Epithelial cell of esophagus (primary cell): ENCODE results near the gene CSF1R.
A peak's percentile ranks its signal among the peaks of the same experiment; 100 is the strongest.

Experiments
- DNase-seq: peaks from one replicate; pipeline ENCODE4 v3.0.0; 2010; ENCODE audit warnings: low read depth
- H3K4me3 ChIP-seq: 2 replicates; pipeline ENCODE4 v1.5.1; 2011; ENCODE audit warnings: mild to moderate bottlenecking, low read length, control low read depth
- CTCF ChIP-seq: IDR thresholded peaks from 2 replicates; pipeline ENCODE4 v1.5.1; 2011; ENCODE audit warnings: low read depth, mild to moderate bottlenecking, low read length, control low read depth, inconsistent platforms; ENCODE audit not compliant: insufficient read depth; ENCODE audit errors: missing control alignments

The CSF1R gene

GRCh38 chr5:150109921-150110320, 23.6 kb upstream of the CSF1R start:
- peak; percentile 41 for DNase-seq
- TF ChIP-seq CTCF, result no peak
- no peak overlapping the region for H3K4me3 ChIP-seq

DNA sequence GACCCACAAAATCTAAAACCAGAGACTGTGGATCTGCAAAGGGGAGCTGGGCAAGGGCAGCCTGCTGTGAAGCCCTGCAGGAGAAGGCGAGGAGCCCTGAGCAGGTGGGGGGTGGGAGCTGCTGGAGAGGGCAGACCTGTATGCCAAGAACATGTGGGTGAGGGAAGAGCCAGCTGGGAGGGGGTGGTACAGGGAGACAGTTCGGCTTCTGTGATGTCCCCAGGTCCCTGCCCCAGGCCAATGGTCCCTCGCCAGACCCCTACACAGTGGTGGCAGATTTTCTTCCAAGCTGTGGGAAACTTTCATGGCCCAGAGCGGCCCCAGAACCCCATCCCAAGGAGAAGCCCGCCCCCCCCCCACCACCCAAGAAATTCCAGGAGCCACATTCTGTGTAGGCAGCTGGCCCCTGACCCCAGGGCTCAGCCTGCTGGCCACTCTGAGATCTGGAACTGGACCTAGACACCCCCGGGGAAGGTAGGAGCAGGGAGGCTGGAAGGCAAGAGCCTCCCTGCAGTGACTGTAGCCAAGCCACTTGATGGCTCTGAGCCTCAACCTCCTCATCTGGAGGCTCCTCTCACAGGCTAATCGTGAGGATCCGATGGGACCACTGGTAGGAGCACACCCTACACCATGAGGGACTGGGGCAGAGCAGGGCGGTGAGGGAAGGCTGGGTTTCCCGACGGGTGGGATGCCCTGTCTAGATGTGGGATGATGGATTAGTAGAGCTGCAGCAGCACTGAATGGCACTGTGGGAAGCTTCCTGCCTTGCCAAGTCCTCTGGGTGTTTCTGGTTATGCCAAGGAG, 22.6 kb upstream of the CSF1R start:
- DNase-seq, result no peak
- TF ChIP-seq CTCF, result no peak
- H3K4me3 ChIP-seq, result no peak overlapping the region

DNA sequence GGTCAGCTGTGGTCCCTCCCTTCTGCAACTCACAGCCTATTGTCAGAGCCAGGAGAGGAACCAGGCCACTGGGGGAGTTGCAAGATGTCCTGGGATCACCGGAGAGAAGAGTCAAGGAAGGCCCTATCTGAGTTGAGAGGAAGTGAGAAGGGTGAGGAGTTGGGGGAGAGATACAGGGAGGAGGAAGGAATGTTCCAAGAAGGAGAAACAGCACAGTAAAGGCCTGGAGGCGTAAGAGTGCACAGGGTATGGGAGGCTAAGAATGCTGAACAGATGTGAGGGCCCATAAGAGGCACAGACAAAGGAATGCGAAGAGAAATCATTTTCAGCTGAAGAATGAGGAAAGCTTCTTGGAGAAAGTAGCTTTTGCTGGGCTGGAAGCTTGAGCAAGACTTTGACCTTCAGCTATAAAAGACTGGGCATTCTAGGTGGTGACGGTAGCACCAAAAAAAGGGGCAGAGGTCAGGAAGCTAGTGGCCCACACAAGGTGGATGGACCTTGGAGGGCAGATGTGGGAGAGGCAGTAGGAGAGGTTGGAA, 21.6 kb upstream of the CSF1R start:
- no peak for TF ChIP-seq CTCF
- no peak for DNase-seq
- no peak overlapping the region for H3K4me3 ChIP-seq

- TF ChIP-seq CTCF, result no peak
- no peak for DNase-seq
- H3K4me3 ChIP-seq, result no peak overlapping the region
Measured at GRCh38 chr5:150106674-150107426, 20.5 kb upstream of the CSF1R start.

GRCh38 chr5:150105928-150106615, 19.7 kb upstream of the CSF1R start:
- H3K4me3 ChIP-seq, result no peak overlapping the region
- TF ChIP-seq CTCF, result no peak
- no peak for DNase-seq

DNA sequence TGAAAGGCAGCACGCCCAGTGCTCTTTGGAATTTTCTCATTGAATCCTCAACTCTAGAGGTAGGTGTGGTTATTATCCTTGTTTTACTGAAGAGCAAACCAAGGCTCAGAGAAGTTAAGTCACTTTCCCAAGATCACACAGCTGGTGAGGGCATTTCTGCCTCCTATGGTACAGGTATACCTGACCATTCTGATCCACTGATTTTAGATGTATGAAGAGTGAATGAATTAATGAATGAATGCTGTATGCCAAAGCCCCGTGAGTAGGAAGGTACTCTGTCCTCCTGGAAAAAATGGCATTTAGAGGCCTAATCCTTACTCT, 18.2 kb upstream of the CSF1R start:
- H3K4me3 ChIP-seq, result no peak overlapping the region
- no peak for DNase-seq
- no peak for TF ChIP-seq CTCF
